OCI-LY3 (cell line): ENCODE data around the gene ZMYND19.
A peak's percentile ranks its signal among the peaks of the same experiment; 100 is the strongest.

ENCODE experiments used
- H2AFZ ChIP-seq: fragments of 200-600, 300-600 bp; shearing (Covaris generic); 2 replicates; pipeline ENCODE4 v1.6.0; 2014; ENCODE audit warnings: antibody characterized with exemption, low read depth, low read length
- H3K27ac ChIP-seq: fragments of 200-600, 300-600 bp; sonication (generic); 2 replicates; pipeline ENCODE4 v1.5.1; 2014; ENCODE audit warnings: mild to moderate bottlenecking, low read length, moderate library complexity, mixed read lengths
- H3K27me3 ChIP-seq: fragments of 200-600, 300-600 bp; sonication (generic); 2 replicates; pipeline ENCODE4 v1.6.1; 2014; ENCODE audit warnings: low read depth, low read length, mixed read lengths
- H3K36me3 ChIP-seq: fragments of 200-600, 300-600 bp; sonication (generic); replicated peaks from 2 replicates; pipeline ENCODE3; 2014; ENCODE audit warnings: low read depth, low read length, mixed read lengths
- H3K4me1 ChIP-seq: fragments of 300-600, 200-600 bp; sonication (generic); 2 replicates; pipeline ENCODE4 v1.6.1; 2014; ENCODE audit warnings: low read length, mixed read lengths
- H3K4me2 ChIP-seq: fragments of 200-600, 300-600 bp; sonication (generic); 2 replicates; pipeline ENCODE4 v1.6.1; 2014; ENCODE audit warnings: low read length, mixed read lengths
- H3K4me3 ChIP-seq: fragments of 300-600, 200-600 bp; sonication (generic); 2 replicates; pipeline ENCODE4 v1.5.1; 2014; ENCODE audit warnings: antibody characterized with exemption, mild to moderate bottlenecking, low read length, moderate library complexity
- H3K79me2 ChIP-seq: fragments of 300-600, 200-600 bp; shearing (Covaris generic); 2 replicates; pipeline ENCODE4 v1.6.1; 2014; ENCODE audit warnings: mild to moderate bottlenecking, low read length, mixed read lengths
- H3K9ac ChIP-seq: fragments of 300-600, 200-600 bp; shearing (Covaris generic); 2 replicates; pipeline ENCODE4 v1.6.0; 2014; ENCODE audit warnings: mild to moderate bottlenecking, low read length, moderate library complexity
- H3K9me3 ChIP-seq: fragments of 200-600, 300-600 bp; shearing (Covaris generic); 2 replicates; pipeline ENCODE4 v1.6.1; 2014; ENCODE audit warnings: low read length, mixed read lengths; ENCODE audit not compliant: insufficient read depth
- H4K20me1 ChIP-seq: fragments of 200-600, 300-600 bp; sonication (generic); 2 replicates; pipeline ENCODE4 v1.6.1; 2016; ENCODE audit warnings: low read length, mixed read lengths; ENCODE audit not compliant: insufficient read depth
- EZH2phosphoT487 ChIP-seq: fragments of 200-600 bp; shearing (Covaris generic); IDR thresholded peaks from 2 replicates; pipeline ENCODE4 v1.6.1; 2018; ENCODE audit warnings: antibody characterized with exemption, mixed run types, low read depth
- TF ChIP-seq, protein P1 (sequence below): fragments of 200-600, 300-600 bp; sonication (generic); IDR thresholded peaks from 2 replicates; pipeline ENCODE4 v1.5.1; 2014; ENCODE audit warnings: antibody characterized with exemption, low read length, low read depth

The ZMYND19 gene

GRCh38 chr9:137612741-137613142, 22.4 kb upstream of the ZMYND19 start:
- no peaks in the 10 kb centered on the region for H4K20me1 ChIP-seq
- TF ChIP-seq, protein P1, sequence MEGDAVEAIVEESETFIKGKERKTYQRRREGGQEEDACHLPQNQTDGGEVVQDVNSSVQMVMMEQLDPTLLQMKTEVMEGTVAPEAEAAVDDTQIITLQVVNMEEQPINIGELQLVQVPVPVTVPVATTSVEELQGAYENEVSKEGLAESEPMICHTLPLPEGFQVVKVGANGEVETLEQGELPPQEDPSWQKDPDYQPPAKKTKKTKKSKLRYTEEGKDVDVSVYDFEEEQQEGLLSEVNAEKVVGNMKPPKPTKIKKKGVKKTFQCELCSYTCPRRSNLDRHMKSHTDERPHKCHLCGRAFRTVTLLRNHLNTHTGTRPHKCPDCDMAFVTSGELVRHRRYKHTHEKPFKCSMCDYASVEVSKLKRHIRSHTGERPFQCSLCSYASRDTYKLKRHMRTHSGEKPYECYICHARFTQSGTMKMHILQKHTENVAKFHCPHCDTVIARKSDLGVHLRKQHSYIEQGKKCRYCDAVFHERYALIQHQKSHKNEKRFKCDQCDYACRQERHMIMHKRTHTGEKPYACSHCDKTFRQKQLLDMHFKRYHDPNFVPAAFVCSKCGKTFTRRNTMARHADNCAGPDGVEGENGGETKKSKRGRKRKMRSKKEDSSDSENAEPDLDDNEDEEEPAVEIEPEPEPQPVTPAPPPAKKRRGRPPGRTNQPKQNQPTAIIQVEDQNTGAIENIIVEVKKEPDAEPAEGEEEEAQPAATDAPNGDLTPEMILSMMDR = no peak
- TF ChIP-seq EZH2phosphoT487 = no peak
- no peak overlapping the region for H3K4me2 ChIP-seq
- no peaks in the 10 kb centered on the region for H3K27me3 ChIP-seq
- peaks cover 16% of the 10 kb centered on the region for H3K79me2 ChIP-seq
- no peak overlapping the region for H3K27ac ChIP-seq
- H3K36me3 ChIP-seq = peaks cover 23% of the 10 kb centered on the region
- peaks cover 9% of the 10 kb centered on the region for H3K4me1 ChIP-seq
- no peak overlapping the region for H2AFZ ChIP-seq
- no peaks in the 10 kb centered on the region for H3K9me3 ChIP-seq
- H3K9ac ChIP-seq = no peak overlapping the region
- H3K4me3 ChIP-seq = no peak overlapping the region

DNA sequence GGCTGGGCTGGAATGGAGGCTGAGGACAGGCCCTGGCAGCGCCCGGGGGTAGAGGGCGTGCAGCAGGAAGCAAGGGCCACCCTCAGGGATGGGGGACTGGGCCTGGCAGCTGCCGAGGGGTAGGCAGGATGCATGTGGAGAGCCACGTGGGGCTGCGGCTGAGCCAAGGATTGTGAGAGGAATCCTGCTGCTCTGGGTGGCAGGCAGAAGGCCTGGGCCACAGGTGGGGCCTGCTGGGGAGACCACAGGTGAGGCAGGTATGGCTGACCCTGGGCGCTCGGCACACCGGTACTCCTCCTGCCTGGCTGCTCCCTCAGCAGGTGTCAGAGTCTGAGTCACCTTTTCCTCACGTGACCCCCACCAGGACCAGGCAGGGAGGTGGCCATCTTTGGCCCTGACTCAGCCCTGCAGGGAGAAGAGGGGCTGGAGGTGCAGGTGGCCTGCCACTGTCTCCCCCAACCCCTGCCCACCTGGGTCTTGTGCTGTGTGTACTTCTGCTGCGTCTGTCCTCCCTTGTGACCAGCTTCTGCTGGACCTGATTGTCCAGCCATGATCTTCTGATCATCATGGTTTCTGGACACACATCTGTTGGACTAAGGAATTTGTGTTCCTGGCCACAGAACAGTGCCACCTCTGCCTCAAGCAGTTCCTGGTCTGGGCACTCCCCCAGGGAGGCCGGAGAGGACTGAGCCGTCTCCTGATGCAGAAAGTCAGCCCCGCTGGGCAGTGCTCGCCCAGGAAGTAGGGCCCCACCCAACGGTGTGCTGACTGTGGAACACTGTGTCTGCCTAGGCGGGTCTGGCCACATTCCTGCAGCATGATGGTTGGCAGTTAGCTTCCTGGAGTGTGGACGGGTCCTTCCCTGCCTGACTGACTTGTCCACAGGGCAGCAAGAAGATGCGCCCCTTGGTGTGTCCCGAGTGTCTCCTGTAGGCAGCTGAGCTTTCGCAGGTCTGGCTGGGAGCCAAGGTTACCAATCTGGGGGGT, 21.6 kb upstream of the ZMYND19 start:
- H3K27me3 ChIP-seq = no peaks in the 10 kb centered on the region
- H3K4me3 ChIP-seq = no peak overlapping the region
- H4K20me1 ChIP-seq = no peaks in the 10 kb centered on the region; the same call in 1 of the 2 replicates
- TF ChIP-seq, protein P1 = no peak
- TF ChIP-seq EZH2phosphoT487 = no peak
- H3K36me3 ChIP-seq = peaks cover 23% of the 10 kb centered on the region
- H3K27ac ChIP-seq = no peak overlapping the region
- H3K4me2 ChIP-seq = no peak overlapping the region
- peaks cover 8% of the 10 kb centered on the region for H3K79me2 ChIP-seq
- H2AFZ ChIP-seq = no peak overlapping the region
- H3K9ac ChIP-seq = no peak overlapping the region
- H3K9me3 ChIP-seq = no peaks in the 10 kb centered on the region
- H3K4me1 ChIP-seq = peaks cover 6% of the 10 kb centered on the region

DNA sequence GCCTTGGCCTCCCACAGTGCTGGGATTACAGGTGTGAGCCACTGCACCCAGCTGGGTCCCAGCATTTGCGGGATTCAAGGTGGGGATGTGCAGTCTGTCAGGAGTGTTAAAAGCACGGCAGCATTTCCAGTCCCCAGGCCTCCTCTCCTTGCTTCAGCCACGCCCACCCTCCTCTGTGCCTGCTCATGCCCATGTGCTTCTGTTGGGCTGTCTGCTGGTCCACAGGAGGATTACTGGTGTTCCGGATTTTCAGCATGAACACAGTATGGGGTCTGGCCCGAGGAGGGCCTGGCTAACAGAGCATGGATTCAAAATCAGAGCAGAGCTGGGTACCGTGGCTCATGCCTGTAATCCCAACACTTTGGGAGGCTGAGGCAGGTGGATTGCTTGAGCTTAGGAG, 20.6 kb upstream of the ZMYND19 start:
- no peak overlapping the region for H3K4me3 ChIP-seq
- no peak overlapping the region for H2AFZ ChIP-seq
- peaks cover 4% of the 10 kb centered on the region; the same call in 1 of the 2 replicates for H3K79me2 ChIP-seq
- no peak overlapping the region for H3K27ac ChIP-seq
- H3K36me3 ChIP-seq = peaks cover 17% of the 10 kb centered on the region
- H3K4me1 ChIP-seq = peaks cover 13% of the 10 kb centered on the region
- no peaks in the 10 kb centered on the region for H3K9me3 ChIP-seq
- no peak overlapping the region for H3K9ac ChIP-seq
- H3K4me2 ChIP-seq = no peak overlapping the region
- TF ChIP-seq, protein P1 = no peak
- TF ChIP-seq EZH2phosphoT487 = no peak
- no peaks in the 10 kb centered on the region; the same call in 1 of the 2 replicates for H4K20me1 ChIP-seq
- H3K27me3 ChIP-seq = no peaks in the 10 kb centered on the region; the same call in 1 of the 2 replicates

- TF ChIP-seq, protein P1 = no peak
- TF ChIP-seq EZH2phosphoT487 = no peak
- Histone ChIP-seq H3K4me2 (peak overlapping the region; percentile 88), H3K27ac (no peak overlapping the region), H3K79me2 (peaks cover 4% of the 10 kb centered on the region; the same call in 1 of the 2 replicates), H4K20me1 (no peaks in the 10 kb centered on the region; the same call in 1 of the 2 replicates), H3K4me1 (peaks cover 25% of the 10 kb centered on the region), H3K9ac (no peak overlapping the region), H3K36me3 (no peaks in the 10 kb centered on the region), H3K9me3 (no peaks in the 10 kb centered on the region), H2AFZ (no peak overlapping the region), H3K27me3 (no peaks in the 10 kb centered on the region; the same call in 1 of the 2 replicates), H3K4me3 (peak overlapping the region; percentile 93; the same call in 1 of the 2 replicates)
Measured at GRCh38 chr9:137607141-137607857, 17.0 kb upstream of the ZMYND19 start.
